K562 (cell line): Measurements from ENCODE around the gene MPZL1. TPM values are rescaled to one million over a fixed set of nuclear protein-coding genes. Genes with fewer than 3 reads are reported as not detected.

Experiments
- BDP1 ChIP-seq: IDR thresholded peaks from 3 replicates; pipeline ENCODE4 v1.6.1; 2011; ENCODE audit not compliant: insufficient read length, insufficient read depth
- CBFB ChIP-seq: sonication (generic); formaldehyde crosslinking; IDR thresholded peaks from 2 replicates; pipeline ENCODE4 v1.4.0; 2020; ENCODE audit warnings: mild to moderate bottlenecking, missing genetic modification reagents
- CBX3 ChIP-seq, 2 experiments: IDR thresholded peaks; 1 replicate in 1 of 2; 2 replicates in 1 of 2; pipeline ENCODE4 v1.6.1; 2012; ENCODE audit warnings: inconsistent platforms in 2 of 2, low read length in 2 of 2, borderline replicate concordance in 1 of 2, control low read depth in 1 of 2
- CHAMP1 ChIP-seq: fragments of 450-650 bp; IDR thresholded peaks from 2 replicates; pipeline ENCODE4 v1.6.1; 2016; ENCODE audit warnings: mild to moderate bottlenecking
- E2F5 ChIP-seq: sonication (generic); formaldehyde crosslinking; IDR thresholded peaks from 2 replicates; pipeline ENCODE4 v1.8.0; 2022; ENCODE audit warnings: mild to moderate bottlenecking, missing genetic modification reagents
- HMBOX1 ChIP-seq: sonication (generic); IDR thresholded peaks from 2 replicates; pipeline ENCODE4 v1.6.1; 2016
- MGA ChIP-seq: fragments of 450-650 bp; IDR thresholded peaks from 2 replicates; pipeline ENCODE4 v1.6.1; 2016; ENCODE audit warnings: mild to moderate bottlenecking, moderate library complexity
- RAD21 ChIP-seq, 2 experiments: fragments of 250-450 bp in 1 of 2; fragments of 450-650 bp in 1 of 2; sonication (Bioruptor Pico) in 1 of 2; formaldehyde crosslinking in 1 of 2; IDR thresholded peaks in 1 of 2; conservative IDR thresholded peaks in 1 of 2; 2 replicates each; pipeline versions ENCODE4 v1.4.0 to v1.8.0; 2020 to 2022; ENCODE audit warnings: mild to moderate bottlenecking in 2 of 2, moderate library complexity in 1 of 2
- polyA plus RNA-seq, 8 experiments: library from polyadenylated mRNA; depleted of rRNA in 4 of 8; stranded (reverse) in 5 of 8; unstranded in 3 of 8; fragments of >200 nt; fragmentation: Nextera tagmentation in 2 of 8; fragmentation: Illumina TruSeq in 1 of 8; extraction: Ambion mirVana in 2 of 8; extraction: Trizol in 1 of 8; gene quantifications; 2 replicates each; pipeline versions ENCODE4 v1.2.1 to v1.2.3, GENCODE V29; 2011 to 2014; ENCODE audit warnings: inconsistent platforms in 1 of 8, missing spikeins in 1 of 8
- total RNA-seq, 7 experiments: library from RNA; depleted of rRNA in 6 of 7; stranded (reverse); fragments of >200 nt in 6 of 7; fragmentation: Illumina TruSeq in 2 of 7; extraction: Trizol in 2 of 7; gene quantifications; 2 replicates each; pipeline versions ENCODE4 v1.2.1 to v1.2.3, GENCODE V29; 2011 to 2021; ENCODE audit warnings: low replicate concordance in 1 of 7

The MPZL1 gene
- total and polyA plus RNA-seq, 9 of the 15 experiments (the other 6 are each of a cell fraction or from before 2014, with no cell fraction given), result 14.5 to 153 (median 66.5) TPM

- TF ChIP-seq CHAMP1 (peak; percentile 85), CBFB (CRISPR knock-in tag) (no peak), MGA (peak; percentile 95), E2F5 (CRISPR knock-in tag) (peak; percentile 94), HMBOX1 (0 out of 2 replicates have a peak, but pooled peaks have one; percentile 6), RAD21 (CRISPR knock-in tag; conservative IDR thresholded peaks at IDR 0.05 in 1 of 2, IDR thresholded peaks at IDR 0.05 in 1 of 2) (peak; percentile 38 to 42), BDP1 (peak; percentile 99), CBX3 (IDR thresholded peaks at IDR 0.05; ENCODE audit: borderline replicate concordance in 1 of 2, low read length in 2 of 2) (peak in 1 of 2 experiments; percentile 37; a peak in 2 of 3 replicates)
Observed at GRCh38 chr1:167714439-167715156, 7.2 kb upstream of the MPZL1 start (continued).
